Gastroesophageal sphincter (tissue), 3 donors: ENCODE data around the gene LHB.

Experiments
- POLR2A ChIP-seq, 2 donors: fragments of 450-650 bp; IDR thresholded peaks; one replicate each; pipeline ENCODE4 v1.6.1; 2017; ENCODE audit warnings: antibody characterized with exemption in 2 of 2, mild to moderate bottlenecking in 2 of 2, moderate library complexity in 1 of 2
- TF ChIP-seq, protein P1 (sequence below), 4 experiments: fragments of 200-600 bp in 2 of 4; fragments of 450-650 bp in 2 of 4; sonication (generic) in 1 of 4; IDR thresholded peaks; one replicate each; pipeline ENCODE4 v1.5.1; 2017 to 2019; ENCODE audit warnings: antibody characterized with exemption in 4 of 4, mild to moderate bottlenecking in 2 of 4, moderate library complexity in 2 of 4

GRCh38 chr19:49022116-49022515 lies 5.2 kb upstream of the LHB start:
- TF ChIP-seq POLR2A (IDR thresholded peaks at IDR 0.05), result no peak
- TF ChIP-seq, protein P1, sequence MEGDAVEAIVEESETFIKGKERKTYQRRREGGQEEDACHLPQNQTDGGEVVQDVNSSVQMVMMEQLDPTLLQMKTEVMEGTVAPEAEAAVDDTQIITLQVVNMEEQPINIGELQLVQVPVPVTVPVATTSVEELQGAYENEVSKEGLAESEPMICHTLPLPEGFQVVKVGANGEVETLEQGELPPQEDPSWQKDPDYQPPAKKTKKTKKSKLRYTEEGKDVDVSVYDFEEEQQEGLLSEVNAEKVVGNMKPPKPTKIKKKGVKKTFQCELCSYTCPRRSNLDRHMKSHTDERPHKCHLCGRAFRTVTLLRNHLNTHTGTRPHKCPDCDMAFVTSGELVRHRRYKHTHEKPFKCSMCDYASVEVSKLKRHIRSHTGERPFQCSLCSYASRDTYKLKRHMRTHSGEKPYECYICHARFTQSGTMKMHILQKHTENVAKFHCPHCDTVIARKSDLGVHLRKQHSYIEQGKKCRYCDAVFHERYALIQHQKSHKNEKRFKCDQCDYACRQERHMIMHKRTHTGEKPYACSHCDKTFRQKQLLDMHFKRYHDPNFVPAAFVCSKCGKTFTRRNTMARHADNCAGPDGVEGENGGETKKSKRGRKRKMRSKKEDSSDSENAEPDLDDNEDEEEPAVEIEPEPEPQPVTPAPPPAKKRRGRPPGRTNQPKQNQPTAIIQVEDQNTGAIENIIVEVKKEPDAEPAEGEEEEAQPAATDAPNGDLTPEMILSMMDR (IDR thresholded peaks at IDR 0.05), result no peak
